Right lobe of liver (tissue), 4 donors: Measurements from ENCODE around the gene IL22.

ENCODE experiments used
- POLR2A ChIP-seq: fragments of 450-650 bp; IDR thresholded peaks from one replicate; pipeline ENCODE4 v1.6.1; 2017; ENCODE audit warnings: antibody characterized with exemption, mild to moderate bottlenecking
- TF ChIP-seq, protein P1 (sequence below), 4 donors: fragments of 200-600 bp in 3 of 4; fragments of 450-650 bp in 1 of 4; IDR thresholded peaks; one replicate each; pipeline versions ENCODE4 v1.5.1 to v1.8.0; 2016 to 2022; ENCODE audit warnings: antibody characterized with exemption in 4 of 4, mild to moderate bottlenecking in 2 of 4
- donor health status: DM: no; HTN: no; CAD: no.
- donor health status: DM: no; HTN: no; CAD: no.
- donor health status: DM: no; HTN: yes; CAD: no.

DNA sequence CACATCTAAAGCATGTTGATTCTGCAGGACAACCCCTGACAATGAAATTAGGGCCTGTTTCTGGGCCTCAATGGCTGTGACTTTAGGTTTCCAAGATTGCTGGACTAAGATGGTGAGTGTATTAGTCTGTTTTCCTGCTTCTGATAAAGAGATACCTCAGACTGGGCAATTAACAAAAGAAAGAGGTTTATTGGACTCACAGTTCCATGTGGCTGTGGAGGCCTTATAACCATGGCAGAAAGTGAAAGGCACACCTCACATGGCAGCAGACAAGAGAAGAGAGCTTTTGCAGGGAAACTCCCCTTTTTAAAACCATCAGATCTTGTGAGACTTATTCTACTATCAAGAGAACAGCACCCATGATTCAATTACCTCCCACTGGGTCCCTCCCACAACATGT, 10.6 kb downstream of the IL22 start:
- TF ChIP-seq, protein P1, sequence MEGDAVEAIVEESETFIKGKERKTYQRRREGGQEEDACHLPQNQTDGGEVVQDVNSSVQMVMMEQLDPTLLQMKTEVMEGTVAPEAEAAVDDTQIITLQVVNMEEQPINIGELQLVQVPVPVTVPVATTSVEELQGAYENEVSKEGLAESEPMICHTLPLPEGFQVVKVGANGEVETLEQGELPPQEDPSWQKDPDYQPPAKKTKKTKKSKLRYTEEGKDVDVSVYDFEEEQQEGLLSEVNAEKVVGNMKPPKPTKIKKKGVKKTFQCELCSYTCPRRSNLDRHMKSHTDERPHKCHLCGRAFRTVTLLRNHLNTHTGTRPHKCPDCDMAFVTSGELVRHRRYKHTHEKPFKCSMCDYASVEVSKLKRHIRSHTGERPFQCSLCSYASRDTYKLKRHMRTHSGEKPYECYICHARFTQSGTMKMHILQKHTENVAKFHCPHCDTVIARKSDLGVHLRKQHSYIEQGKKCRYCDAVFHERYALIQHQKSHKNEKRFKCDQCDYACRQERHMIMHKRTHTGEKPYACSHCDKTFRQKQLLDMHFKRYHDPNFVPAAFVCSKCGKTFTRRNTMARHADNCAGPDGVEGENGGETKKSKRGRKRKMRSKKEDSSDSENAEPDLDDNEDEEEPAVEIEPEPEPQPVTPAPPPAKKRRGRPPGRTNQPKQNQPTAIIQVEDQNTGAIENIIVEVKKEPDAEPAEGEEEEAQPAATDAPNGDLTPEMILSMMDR (IDR thresholded peaks at IDR 0.05) = no peak
- TF ChIP-seq POLR2A = no peak
